Kidney epithelial cell (primary cell): Measurements from ENCODE around the gene FAM174A. TPM values are rescaled to one million over a fixed set of nuclear protein-coding genes. Genes with fewer than 3 reads are reported as not detected.

Experiments
- DNase-seq: peaks from one replicate; pipeline ENCODE4 v3.0.0-alpha.2; 2010; ENCODE audit warnings: low read depth
- H3K27me3 ChIP-seq: 2 replicates; pipeline ENCODE4 v1.6.0; 2011; ENCODE audit warnings: low read length; ENCODE audit not compliant: control insufficient read depth, insufficient read depth
- H3K36me3 ChIP-seq: 2 replicates; pipeline ENCODE4 v1.5.1; 2011; ENCODE audit warnings: low read length; ENCODE audit not compliant: control insufficient read depth, insufficient read depth
- H3K4me3 ChIP-seq: 2 replicates; pipeline ENCODE4 v1.5.1; 2011; ENCODE audit warnings: low read depth, mild to moderate bottlenecking, control low read depth, low read length
- CTCF ChIP-seq: IDR thresholded peaks from 2 replicates; pipeline ENCODE4 v1.5.1; 2011; ENCODE audit warnings: mild to moderate bottlenecking, moderate library complexity, low read length, control low read depth, inconsistent platforms; ENCODE audit not compliant: insufficient read depth, poor library complexity, severe bottlenecking
- total RNA-seq: library from RNA; depleted of rRNA; stranded (reverse); fragments of >200 nt; gene quantifications from 2 replicates; pipeline ENCODE4 v1.2.3, GENCODE V29; 2015

The FAM174A gene
- total RNA-seq, 1 donor from 2014 or later: 22.2 TPM

DNA sequence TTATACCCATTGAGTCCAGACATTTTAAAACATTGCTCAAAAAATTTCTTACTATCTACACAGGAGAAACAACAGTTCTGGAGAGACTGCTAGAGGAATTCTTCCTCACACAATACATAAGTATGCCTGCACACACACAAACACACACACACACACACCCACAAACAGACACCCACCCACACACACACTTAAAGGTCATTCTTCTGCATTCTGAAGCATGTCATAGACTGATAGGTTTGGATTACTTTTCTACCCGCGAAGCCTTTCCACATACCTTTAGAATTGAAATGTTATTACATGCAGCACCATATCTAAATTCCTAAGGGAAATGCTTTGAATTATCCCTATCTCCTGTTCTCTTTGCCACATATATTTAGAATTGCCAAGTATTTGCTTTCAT lies 80.2 kb downstream of the FAM174A start:
- TF ChIP-seq CTCF: no peak
- Histone ChIP-seq H3K27me3 (no peaks in the 10 kb centered on the region), H3K36me3 (no peaks in the 10 kb centered on the region), H3K4me3 (no peak overlapping the region)
- DNase-seq: no peak

- no peak for TF ChIP-seq CTCF
- no peak for DNase-seq
- no peaks in the 10 kb centered on the region for H3K36me3 ChIP-seq
Measured at GRCh38 chr5:100616291-100616690, 81.1 kb downstream of the FAM174A start.

GRCh38 chr5:100616981-100617380 lies 81.8 kb downstream of the FAM174A start:
- TF ChIP-seq CTCF: no peak
- Histone ChIP-seq H3K4me3 (no peak overlapping the region), H3K36me3 (no peaks in the 10 kb centered on the region), H3K27me3 (no peaks in the 10 kb centered on the region)
- DNase-seq: no peak

More at GRCh38 chr5:100616291-100616690, 81.1 kb downstream of the FAM174A start:
- Histone ChIP-seq H3K27me3 (no peaks in the 10 kb centered on the region), H3K4me3 (no peak overlapping the region)

- no peak for DNase-seq
- Histone ChIP-seq H3K27me3 (no peaks in the 10 kb centered on the region), H3K4me3 (no peak overlapping the region), H3K36me3 (no peaks in the 10 kb centered on the region)
- TF ChIP-seq CTCF: peak; percentile 69
Measured at GRCh38 chr5:100623719-100624118, 88.5 kb downstream of the FAM174A start.

DNA sequence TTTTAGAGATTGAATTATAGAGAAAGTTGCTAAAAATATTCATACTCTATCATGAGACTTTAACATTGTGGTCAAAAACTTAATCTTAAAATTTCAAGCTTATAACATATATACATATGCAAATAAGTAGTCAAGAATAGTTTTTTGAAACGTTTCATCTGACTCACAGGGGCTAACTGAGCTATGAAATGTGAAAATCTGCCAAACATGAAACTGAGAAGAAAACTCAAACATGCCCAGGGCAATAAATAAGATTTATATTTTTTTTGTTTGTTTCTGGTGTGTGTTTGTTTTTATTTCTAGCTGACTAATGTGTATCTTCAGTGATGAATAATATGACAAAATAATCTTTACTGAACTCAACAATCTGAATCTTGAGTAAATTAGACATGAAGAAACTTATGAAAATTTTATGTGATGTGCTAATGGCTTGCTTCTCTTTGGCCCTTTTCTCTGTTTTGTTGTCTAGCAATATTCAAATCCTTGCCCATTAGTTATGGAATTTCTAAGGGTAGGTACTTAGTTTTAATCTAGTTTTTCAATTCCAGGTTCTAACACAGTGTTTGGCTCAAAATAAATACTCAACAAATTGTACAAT lies 99.9 kb downstream of the FAM174A start:
- Histone ChIP-seq H3K4me3 (no peak overlapping the region), H3K27me3 (no peaks in the 10 kb centered on the region), H3K36me3 (no peaks in the 10 kb centered on the region)
- DNase-seq: no peak
- no peak for TF ChIP-seq CTCF
